GM18907 (cell line): ENCODE results near the gene HSPA1L.
A peak's percentile ranks its signal among the peaks of the same experiment; 100 is the strongest.

Source experiments
- ATAC-seq: cut with Tn5 transposase; IDR thresholded peaks from one replicate; pipeline ENCODE4 v1.9.1; 2021; ENCODE audit warnings: mild to moderate bottlenecking, moderate library complexity; ENCODE audit not compliant: unreplicated experiment

HSPA1L gene

DNA sequence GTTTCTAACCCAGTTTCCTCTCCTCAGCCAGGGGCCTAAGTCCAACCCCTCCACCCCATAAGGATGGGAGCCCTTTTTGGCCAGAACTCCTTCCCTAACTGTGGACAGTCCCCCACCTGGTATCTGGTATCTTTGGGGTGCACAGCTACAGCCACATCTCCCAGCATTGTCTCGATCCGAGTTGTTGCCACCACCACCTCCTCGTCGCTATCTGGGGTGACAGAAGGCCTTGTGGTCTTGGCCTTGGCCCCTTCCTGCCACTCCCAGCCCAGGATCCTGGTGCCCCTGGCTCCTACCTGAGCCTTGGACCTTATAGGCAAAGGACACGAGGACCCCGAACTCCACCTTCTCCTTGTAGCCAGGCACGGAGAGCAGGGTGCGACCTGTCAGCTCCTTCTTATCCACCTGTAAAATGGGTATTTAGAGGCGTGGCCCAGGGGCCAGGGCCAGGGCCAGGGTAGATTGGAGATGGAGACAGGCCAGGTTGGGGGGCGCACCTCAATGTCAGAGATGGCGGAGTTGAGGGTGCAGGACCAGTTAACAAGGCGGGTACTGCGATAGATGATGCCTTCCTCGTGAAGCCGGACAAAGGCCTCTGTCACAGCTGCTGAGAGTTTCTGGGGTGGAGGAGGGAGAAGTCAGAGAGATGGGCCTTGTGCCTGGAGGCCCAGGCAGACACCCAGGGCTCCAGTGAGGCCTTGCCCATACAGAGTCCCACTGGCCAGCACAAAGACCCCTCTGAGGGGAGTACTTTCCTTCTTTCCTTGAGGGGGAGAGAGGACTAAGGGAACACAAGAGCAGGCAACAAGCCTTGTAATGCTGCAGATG lies 30.8 kb downstream of the HSPA1L start:
- ATAC-seq = no peak

DNA sequence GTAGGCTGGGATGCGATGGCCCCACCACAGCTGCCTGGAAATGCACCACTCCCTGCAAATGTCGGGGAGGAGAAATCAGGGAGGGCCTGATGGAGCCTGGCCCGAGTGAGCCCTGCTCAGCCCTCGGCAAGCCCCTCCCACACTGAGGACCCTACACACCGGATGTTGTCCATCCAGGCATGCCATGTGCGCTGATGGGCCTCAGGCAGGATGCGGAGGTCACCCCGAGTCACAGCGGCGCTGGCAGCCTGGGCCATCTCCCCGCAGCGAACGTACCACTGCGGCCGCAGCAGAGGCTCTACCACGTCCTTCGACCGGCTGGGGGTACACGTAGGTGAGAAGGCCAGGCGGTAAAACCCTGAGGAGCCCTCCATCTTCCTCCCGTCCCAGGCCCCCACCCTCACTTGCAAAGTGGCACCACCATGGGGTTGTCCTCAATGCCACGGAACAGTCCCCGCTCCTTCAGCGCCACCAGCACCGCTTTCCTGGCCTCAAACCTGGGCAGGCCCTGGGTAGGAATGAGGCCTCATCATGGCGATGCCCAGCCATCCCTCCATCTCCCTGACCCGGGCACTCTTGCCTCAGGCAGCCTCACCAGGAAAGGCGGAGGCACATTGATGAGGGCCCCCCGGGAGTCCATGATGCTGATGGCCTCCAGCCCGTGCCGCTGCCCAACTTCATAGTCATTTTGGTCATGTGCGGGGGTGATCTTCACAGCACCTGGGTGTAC lies 32.8 kb downstream of the HSPA1L start:
- ATAC-seq = no peak

DNA sequence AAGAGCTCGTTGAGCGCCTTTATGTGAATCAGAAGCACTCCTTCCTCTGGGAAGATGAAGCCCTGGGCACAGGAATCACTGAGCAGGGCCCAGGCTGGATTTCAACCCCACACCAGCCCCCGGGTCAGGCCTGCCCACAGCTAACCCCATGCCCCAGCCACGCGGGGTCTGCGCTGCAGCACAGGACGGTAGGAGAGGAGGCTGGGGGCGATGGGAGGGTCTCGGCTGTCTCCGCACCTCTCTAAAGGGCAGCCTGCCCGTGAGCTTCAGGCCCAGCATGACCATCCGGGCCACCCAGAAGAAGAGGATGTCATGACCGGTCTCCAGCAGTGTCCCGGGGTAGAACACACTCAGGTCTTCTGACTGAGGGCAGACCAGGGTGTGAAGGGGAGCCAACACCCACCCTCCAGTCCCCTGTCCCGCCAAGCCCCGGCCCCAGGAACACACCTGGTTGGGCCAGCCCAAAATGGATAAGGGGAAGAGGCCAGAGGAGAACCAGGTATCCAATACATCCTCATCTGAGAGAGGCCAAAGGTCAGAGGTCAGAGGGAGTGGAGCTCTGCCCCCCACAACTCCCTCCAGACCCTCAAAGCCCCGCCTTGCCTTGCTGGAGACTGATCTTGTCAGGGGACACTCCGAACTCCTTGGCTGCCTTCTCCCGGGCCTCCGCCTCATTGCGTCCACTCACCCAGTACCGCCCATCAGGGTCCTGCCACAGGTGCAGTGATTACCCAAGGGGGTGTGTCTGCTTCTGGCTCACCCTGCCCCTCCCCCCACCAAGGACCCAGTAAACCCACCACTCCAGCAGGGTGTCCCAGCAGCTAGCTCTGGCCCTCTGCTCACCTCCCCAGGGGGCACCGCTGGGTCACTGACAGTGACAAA lies 33.6 kb downstream of the HSPA1L start:
- no peak for ATAC-seq

DNA sequence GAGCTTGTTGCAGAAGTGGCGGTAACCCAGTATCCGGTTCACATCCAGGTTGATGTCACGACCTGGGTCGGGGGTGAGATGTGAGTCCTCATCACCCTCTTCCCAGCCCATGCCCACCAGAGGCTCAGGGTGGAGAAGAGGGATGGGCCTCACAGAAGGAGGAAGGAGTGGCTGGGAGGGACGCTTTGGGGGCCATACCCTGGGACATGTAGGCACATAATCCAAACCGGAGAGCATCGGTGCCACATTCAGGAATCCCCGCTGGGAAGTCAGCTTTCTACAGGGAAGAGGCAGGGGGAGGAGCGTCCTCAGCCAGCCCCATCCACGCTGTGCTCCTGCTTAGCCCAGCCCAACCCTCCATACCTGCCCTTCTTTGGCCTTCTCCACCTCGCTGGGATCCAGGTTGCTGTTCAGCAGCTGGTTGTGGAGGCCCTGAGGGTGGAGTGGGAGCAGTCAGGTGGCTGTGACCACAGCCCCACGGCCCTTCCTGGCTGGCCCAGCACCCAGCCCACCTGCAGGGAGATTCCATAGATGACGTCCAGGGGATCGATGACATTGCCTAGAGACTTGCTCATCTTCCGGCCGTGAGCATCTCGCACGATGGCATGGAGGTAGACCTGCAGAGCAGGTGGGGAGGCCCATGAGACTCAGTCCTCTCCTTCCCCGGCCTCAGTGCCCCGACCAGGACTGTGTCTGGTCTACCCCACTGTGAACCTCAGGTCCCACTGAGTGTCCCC lies 34.4 kb downstream of the HSPA1L start:
- no peak for ATAC-seq

DNA sequence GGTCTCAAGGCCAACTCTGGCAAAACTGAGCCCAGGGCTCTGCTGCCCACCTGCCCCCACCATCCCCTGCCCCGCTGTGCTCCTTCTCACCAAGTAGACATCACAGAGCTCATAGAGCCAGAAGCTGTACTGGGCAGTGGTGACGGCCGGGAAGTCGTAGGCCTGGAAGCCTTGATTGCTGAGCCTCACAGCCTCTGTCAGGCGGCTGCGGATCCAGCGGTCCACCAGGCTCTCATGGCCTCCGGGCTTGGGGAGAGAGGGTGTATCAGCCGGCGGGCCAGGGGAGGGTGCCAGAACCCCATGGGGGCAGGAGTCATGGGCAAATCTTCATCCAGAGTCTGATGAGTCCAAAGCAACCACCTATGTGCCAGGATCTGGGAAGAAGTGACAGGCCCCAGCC lies 35.2 kb downstream of the HSPA1L start:
- no peak for ATAC-seq

DNA sequence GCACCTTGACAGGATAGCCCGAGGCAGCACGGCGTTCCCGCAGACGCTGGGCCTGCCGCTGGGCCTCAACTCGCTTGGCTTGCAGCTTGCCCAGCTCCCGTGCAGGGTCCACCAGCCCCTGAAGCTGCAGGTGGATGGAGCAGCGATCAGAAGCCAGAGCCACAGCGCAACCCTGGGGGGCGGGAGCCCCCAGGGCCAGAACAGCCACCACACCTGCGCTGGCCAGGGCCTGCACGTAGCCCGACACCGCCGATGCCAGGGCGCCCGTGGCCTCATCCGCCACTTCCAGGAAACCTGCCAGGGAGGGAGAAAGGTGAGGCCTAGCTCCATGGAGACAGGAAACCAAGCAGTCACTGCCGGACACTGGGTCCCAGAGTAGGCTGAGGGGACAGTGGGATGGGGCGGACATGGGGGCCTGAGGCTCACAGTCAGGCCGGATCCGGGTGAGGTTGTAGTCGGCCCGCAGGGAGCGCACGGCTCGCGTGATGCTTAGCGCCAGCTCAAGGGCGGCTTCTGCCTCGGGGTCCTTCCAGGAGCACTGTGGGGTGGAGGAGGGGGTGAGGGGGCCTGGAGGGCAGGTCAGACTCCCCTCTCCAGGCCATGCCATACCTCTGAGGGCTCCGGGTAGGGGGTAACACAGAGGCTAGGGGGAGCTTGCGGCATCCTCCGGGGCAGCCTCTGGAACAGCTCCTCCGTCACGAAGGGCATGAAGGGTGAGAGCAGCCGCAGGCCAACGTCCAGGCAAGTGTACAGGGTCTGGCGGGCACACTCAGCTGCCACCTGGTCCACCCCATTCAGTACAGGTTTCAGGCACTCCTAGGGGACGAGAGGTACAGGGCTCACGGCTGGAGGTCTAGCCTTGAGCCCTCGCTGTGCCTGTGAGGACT lies 35.8 kb downstream of the HSPA1L start:
- ATAC-seq = no peak

DNA sequence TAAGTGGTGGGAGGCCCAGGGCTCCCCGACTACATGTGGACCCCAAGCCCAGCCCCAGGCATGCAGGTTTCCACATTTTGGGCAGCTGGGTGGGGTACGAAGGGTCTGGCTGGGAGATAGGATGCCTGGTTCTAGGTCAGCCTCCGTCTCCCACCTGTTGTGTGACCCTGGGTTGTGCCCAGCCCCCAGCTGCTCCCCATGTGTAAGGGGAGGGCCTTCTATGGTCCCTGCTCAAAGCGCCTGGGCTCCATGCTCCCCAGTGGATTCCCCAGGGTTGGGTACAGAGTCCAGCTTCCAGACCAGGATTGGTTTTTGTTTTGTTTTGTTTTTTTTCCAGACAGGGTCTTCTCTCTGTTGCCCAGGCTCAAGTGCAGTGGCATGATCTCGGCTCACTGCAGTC lies 36.9 kb downstream of the HSPA1L start:
- no peak for ATAC-seq

DNA sequence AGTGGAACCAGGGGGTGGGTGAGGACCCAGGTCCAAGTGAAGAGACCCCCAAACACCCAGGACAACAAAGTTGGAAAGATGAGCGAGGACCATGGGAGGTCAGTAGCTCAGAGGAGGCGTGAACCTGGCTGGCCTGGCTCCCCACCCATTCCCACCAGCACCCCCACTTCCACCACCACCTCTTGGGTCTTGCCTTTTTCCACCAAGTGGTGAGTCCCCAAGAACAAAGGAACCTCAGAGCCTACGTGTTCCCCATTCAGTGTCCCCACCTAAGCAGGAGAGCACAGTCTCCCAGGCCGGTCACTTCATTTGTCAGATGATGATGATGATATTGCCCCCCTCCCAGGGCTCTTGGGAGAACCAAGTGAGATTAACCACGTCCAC lies 37.4 kb downstream of the HSPA1L start:
- no peak for ATAC-seq

DNA sequence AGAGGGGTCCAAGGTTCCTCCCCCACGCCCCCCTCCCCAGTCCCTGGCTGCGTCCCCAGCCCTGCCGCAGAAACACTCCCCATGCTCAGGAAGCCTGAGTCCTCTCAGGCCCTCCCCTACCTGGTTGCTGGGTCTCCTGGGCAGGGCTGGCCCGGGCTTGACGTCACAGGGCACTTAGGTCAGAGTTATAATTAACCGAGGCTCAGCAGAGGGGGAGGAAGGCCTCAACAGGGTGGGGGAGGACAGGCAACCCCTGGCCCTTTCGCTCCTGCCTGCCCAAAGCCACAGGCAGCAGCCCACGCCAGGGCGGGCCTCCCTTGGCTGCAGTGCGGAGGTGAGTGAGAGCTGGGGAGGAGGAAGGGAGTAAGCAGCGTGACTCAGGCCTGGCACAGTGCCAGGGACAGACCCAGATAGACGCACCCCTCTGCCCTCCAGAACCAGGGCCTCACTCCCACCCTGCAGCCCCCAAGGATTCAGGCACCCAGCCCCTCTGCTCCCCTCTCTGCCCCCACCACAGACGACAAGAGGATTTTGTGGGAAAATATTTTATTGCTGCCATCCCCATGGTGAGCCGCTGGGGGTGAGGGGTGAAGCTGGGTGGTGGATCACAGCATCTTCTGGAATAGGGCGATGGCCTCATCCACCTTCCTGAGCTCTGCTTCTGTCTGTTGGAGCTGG lies 38.0 kb downstream of the HSPA1L start, which contains the start of gene VWA7:
VWA7 (minus strand) TSS at position 340 of the 678 bp plus-strand sequence. CDS start 549 bp downstream, outside the sequence.
- ATAC-seq = peak; percentile 62

DNA sequence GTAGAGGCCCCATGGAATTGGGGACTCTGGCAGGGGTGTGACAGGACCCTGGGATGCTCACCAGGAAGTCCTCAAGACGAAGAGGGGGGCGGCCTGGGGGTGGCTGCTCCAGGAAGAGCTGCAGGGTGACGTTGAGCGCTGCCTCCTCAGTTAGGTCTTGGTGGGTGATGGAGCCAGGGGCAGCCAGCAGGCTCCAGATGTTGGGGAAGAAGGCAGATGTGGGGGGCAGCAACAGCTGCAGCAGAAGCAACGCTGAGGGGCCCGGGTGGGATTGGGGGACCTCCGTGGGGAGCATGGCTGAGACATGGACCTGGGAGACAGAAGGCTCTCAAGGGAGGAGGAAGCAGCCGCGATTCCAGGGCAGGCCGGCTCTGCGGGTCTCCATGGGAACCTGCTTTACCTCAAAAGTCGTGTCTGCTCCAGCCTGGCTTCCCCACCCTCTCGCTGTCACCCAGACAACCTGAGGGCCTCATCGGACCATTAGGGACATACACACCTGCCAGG lies 38.5 kb downstream of the HSPA1L start:
- ATAC-seq = no peak

DNA sequence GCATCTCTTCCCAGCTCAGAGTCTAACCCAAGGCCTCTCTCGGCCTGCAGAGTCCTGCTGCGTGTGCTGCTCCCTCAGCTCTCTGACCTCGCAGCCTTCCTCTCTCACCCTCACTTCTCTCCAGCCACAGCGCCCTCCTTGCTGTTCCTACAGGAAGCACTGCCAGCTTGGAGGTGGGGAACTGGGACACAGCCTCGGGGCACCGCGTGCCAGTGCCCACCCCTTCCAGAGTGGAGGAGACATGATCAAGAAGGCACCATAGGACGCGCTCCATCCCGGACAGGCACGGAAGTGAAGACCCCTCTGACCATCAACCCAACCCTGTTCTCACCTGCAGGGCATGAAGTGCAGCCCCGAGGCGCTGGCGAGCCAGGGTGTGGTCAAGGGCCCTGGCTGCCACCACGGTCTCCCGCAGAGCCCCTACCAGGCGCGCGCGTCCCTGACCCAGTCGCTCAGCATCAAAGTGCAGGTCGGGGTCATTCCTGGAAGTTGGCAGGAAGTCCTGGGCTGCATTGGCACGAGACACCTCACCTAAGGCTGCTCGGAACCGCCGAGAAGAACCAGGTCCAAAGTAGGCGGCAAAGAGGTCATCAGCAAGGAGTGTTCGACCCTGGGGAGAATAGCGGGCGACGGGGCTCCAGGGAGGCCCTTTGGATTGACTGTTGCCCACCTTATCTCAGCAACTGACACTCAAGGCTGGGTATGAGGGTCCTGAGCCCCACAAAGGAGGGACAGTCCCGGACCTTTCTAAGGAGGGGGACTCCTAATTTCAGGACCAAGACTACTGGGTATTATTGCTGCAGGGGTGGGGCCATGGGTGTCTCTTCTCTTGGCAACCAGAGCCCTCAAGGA lies 39.2 kb downstream of the HSPA1L start:
- ATAC-seq = no peak

DNA sequence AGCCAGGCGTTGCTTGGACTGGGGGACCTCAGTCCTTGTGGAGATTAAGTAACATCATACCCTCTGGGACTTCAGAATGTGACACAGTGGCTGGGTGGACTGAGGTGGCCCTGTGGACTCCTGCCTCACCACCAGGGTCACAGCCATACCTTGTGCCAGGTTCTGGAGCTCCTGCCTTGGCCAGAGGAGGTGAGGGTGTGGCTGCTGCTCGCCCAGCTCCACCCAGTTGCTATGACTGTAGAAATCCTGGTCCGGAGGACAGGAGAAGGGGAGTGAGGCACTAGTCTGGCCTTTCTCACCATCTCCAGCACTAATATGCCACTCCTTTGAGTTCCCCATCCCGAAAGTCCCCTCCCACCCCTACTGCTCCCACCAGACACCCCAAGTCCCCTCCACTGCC lies 39.9 kb downstream of the HSPA1L start:
- ATAC-seq = no peak

DNA sequence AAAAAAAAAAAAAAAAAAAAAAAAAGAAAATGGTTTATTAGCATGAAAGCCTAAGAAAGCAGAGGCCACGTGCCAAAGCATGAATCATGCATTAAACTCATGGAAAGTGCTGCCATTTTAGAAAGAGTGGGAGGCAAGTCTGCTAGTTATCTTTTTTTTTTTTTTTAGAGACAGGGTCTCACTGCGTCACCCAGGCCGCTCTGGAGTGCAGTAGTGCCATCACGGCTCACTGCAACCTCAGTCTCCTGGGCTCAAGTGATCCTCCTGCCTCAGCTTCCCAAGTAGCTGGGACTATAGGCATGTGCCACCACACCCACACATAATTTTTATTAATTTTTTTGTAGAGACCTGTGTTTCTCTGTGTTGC lies 43.1 kb downstream of the HSPA1L start:
- ATAC-seq = no peak

DNA sequence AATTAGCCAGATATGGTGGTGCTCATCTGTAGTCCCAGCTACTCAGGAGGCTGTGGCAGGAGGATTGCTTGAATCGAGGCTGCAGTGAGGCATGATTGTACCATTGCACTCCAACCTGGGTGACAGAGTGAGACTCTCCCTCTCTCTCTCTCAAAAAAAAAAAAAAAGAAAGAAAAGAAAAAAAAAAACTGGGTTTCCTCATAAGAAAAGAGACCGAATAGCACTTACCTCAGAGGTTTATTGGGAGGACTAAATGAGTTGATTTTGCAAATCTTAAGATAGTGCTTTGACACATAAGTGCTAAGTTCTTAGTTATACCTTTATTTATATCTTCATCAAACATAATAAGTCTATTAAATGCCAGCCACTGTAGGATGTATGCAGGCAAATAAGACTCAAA lies 44.2 kb downstream of the HSPA1L start:
- ATAC-seq = no peak

DNA sequence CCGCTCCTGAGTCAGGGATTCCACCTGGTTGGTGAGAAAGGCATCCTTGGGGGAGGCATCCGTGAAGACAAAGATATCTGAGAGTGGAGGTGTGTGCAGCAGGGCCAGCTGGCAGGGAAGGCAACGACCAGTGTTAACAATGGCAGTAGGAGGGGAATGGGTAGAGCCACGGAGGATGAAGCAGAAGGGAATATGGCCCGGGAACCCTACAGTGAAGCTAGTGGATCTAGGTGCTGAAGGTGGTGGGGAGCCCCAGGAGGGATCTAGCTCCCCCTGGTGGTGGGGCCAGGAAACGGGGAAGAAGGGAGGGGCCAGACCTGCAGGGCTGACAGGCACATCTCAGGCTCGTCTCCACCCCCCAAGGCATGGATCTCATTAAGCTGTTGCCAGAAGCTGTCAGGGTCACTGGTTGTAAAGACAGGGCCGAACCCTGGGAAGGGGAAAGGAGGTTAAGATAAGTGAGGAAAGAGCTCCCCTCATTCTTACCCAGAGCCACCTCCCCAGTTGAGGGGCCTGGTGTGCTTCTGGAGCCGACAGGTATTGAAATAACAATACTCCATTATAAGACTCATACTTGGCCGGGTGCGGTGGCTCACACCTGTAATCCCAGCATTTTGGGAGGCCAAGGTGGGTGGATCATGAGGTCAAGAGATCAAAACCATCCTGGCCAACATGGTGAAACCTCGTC lies 45.3 kb downstream of the HSPA1L start:
- no peak for ATAC-seq

DNA sequence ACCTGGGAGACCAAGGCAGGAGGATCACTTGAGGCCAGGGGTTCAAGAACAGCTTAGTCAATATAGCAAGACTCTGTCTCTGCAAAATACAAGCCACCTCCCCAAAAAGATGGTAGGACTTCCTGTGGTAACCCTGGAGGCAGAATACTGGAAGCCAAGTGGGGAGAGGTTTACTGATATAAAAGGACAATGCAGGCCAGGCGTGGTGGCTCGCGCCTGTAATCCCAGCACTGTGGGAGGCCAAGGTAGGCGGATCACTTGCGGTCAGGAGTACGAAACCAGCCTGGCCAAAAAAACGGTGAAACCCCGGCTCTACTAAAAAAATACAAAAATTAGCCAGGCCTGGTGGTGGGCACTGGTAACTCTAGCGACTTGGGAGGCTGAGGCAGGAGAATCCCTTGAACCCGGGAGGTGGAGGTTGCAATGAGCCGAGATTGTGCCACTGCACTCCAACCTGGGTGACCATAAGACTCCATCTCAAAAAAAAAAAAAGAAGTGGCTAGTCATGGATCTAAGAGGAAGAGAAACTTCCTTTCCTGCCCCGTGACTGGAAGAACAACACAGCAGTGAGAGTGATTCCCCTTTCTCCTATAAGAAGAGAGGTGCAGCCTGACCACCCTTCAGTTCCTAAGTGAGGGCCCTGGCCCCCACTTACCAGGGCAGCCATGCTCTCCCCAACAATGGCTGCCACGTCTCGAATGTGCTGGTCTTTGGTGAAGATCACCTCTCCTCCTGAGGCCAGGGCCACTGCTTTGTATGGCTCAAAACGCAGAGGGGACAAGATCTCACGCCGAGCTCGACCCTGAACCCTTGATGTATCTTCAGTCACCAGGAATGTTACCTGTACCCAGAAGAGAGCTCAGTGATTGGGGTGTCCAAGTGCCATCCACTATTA lies 46.5 kb downstream of the HSPA1L start:
- ATAC-seq = no peak
